Natural killer cell (primary cell): ENCODE data around the gene DNAH2. TPM values are rescaled to one million over a fixed set of nuclear protein-coding genes. Genes with fewer than 3 reads are reported as not detected.

Experiments used
- ATAC-seq, 3 donors: fragments of 150-1000 bp in 2 of 3; fragments of 200-7000 bp in 1 of 3; cut with Tn5 transposase; 1 replicate in 1 of 3; 2 replicates in 2 of 3; pipeline ENCODE4 v1.10.0; 2021; ENCODE audit warnings: mild to moderate bottlenecking in 2 of 3, moderate library complexity in 2 of 3
- DNase-seq, 2 donors: peaks; one replicate each; pipeline versions ENCODE4 v3.0.0 to v3.0.0-alpha.2; 2013 to 2021; ENCODE audit warnings: mixed read lengths in 1 of 2
- H3K27ac ChIP-seq: one replicate; pipeline ENCODE4 v1.5.1; 2013; ENCODE audit warnings: mild to moderate bottlenecking, low read length
- H3K27me3 ChIP-seq: one replicate; pipeline ENCODE4 v1.6.1; 2013; ENCODE audit warnings: low read length; ENCODE audit not compliant: control insufficient read depth, insufficient read depth
- H3K36me3 ChIP-seq: one replicate; pipeline ENCODE4 v1.6.1; 2013; ENCODE audit warnings: low read length; ENCODE audit not compliant: control insufficient read depth, insufficient read depth
- H3K4me1 ChIP-seq: one replicate; pipeline ENCODE4 v1.6.1; 2013; ENCODE audit warnings: low read length; ENCODE audit not compliant: control insufficient read depth, insufficient read depth
- H3K4me3 ChIP-seq: one replicate; pipeline ENCODE4 v1.5.1; 2013; ENCODE audit warnings: low read length
- H3K9me3 ChIP-seq: one replicate; pipeline ENCODE4 v1.6.1; 2013; ENCODE audit warnings: low read length; ENCODE audit not compliant: control insufficient read depth, insufficient read depth
- H3K27ac Mint-ChIP-seq, 2 donors: one replicate each; pipeline ENCODE4 v1.8.0; 2022; ENCODE audit warnings: mild to moderate bottlenecking in 2 of 2, mixed read lengths in 2 of 2, moderate library complexity in 1 of 2
- H3K27me3 Mint-ChIP-seq, 2 donors: one replicate each; pipeline ENCODE4 v1.8.0; 2022; ENCODE audit warnings: low read depth in 2 of 2, mixed read lengths in 2 of 2
- H3K36me3 Mint-ChIP-seq: one replicate; pipeline ENCODE4 v1.8.0; 2022; ENCODE audit warnings: mixed read lengths
- H3K4me1 Mint-ChIP-seq, 2 donors: one replicate each; pipeline ENCODE4 v1.8.0; 2022; ENCODE audit warnings: mixed read lengths in 2 of 2
- H3K4me3 Mint-ChIP-seq: one replicate; pipeline ENCODE4 v1.8.0; 2022; ENCODE audit warnings: mild to moderate bottlenecking, moderate library complexity, mixed read lengths
- H3K9me3 Mint-ChIP-seq, 2 donors: one replicate each; pipeline ENCODE4 v1.8.0; 2022; ENCODE audit warnings: mixed read lengths in 2 of 2
- WGBS: methylation state at CpG from one replicate; pipeline ENCODE4 v1.1.7; 2013; ENCODE audit warnings: missing lambda C conversion rate; ENCODE audit not compliant: insufficient coverage; 5-methylcytosine and 5-hydroxymethylcytosine counted together
- intact Hi-C: fragments of 100-400 bp; cut with micrococcal nuclease; formaldehyde crosslinking; loops from one replicate; pipeline ENCODE4 v1.14.2; 2022
- total RNA-seq, 4 donors: library from RNA; stranded (reverse); fragments of 120-200 nt in 1 of 4; gene quantifications; one replicate each; pipeline versions ENCODE4 v1.2.3 to v1.2.4, GENCODE V29; 2013 to 2022
- TF ChIP-seq, protein P1 (sequence below): fragments of 200-600 bp; IDR thresholded peaks from one replicate; pipeline ENCODE4 v1.8.0; 2022; ENCODE audit warnings: antibody characterized with exemption

The DNAH2 gene
- total RNA-seq, 3 donors from 2014 or later (not counting 1 experiment from before 2014, with no cell fraction given) = 0.05 to 0.07 TPM; not detected in 1

GRCh38 chr17:7842380-7843256, 125.1 kb downstream of the DNAH2 start:
- Mint-ChIP-seq H3K36me3 (no peaks in the 10 kb centered on the region), H3K4me1 (peaks cover 51 to 86% of the 10 kb centered on the region in 2 donors), H3K9me3 (no peaks in the 10 kb centered on the region), H3K4me3 (peak overlapping the region; percentile 100), H3K27ac (peak overlapping the region; percentile 100), H3K27me3 (peaks cover 0 to 2% of the 10 kb centered on the region in 2 donors)
- under 1% methylated on average over 47 of the region's 47 CpGs for WGBS
- Histone ChIP-seq H3K9me3 (no peaks in the 10 kb centered on the region), H3K4me1 (peaks cover 61% of the 10 kb centered on the region), H3K4me3 (peak overlapping the region; percentile 92), H3K27ac (peak overlapping the region; percentile 100), H3K36me3 (peaks cover 2% of the 10 kb centered on the region), H3K27me3 (no peaks in the 10 kb centered on the region)
- peak; percentile 44 to 70 (median 55) for ATAC-seq
- DNase-seq = peak; percentile 95 to 98
- intact Hi-C loops = loop anchor here (1.0 to 10.0 kb wide), 9 partner anchors 8 to 535 kb away; partner anchors contain the start of genes CNTROB, CTC1, EIF5A and KDM6B
- TF ChIP-seq, protein P1, sequence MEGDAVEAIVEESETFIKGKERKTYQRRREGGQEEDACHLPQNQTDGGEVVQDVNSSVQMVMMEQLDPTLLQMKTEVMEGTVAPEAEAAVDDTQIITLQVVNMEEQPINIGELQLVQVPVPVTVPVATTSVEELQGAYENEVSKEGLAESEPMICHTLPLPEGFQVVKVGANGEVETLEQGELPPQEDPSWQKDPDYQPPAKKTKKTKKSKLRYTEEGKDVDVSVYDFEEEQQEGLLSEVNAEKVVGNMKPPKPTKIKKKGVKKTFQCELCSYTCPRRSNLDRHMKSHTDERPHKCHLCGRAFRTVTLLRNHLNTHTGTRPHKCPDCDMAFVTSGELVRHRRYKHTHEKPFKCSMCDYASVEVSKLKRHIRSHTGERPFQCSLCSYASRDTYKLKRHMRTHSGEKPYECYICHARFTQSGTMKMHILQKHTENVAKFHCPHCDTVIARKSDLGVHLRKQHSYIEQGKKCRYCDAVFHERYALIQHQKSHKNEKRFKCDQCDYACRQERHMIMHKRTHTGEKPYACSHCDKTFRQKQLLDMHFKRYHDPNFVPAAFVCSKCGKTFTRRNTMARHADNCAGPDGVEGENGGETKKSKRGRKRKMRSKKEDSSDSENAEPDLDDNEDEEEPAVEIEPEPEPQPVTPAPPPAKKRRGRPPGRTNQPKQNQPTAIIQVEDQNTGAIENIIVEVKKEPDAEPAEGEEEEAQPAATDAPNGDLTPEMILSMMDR = no peak

GRCh38 chr17:7843257-7843535, 125.7 kb downstream of the DNAH2 start:
- peak overlapping the region; percentile 92 for H3K4me3 ChIP-seq
- Mint-ChIP-seq H3K4me1 (peaks cover 49 to 82% of the 10 kb centered on the region in 2 donors), H3K27ac (peak overlapping the region; percentile 100), H3K27me3 (peaks cover 0 to 2% of the 10 kb centered on the region in 2 donors), H3K36me3 (no peaks in the 10 kb centered on the region), H3K9me3 (no peaks in the 10 kb centered on the region), H3K4me3 (peak overlapping the region; percentile 100)
- TF ChIP-seq, protein P1 = no peak
- intact Hi-C loops = loop anchor here (2.0 to 10.0 kb wide), 7 partner anchors 44 to 536 kb away; partner anchors contain the start of genes CNTROB, CTC1, EIF5A and PFAS
- H3K36me3 ChIP-seq = peaks cover 6% of the 10 kb centered on the region
- WGBS = 0% methylated on average over 17 of the region's 17 CpGs
- H3K27ac ChIP-seq = peak overlapping the region; percentile 100
- ATAC-seq (no peak), DNase-seq (no peak)
- H3K9me3 ChIP-seq = no peaks in the 10 kb centered on the region
- H3K4me1 ChIP-seq = peaks cover 58% of the 10 kb centered on the region
- H3K27me3 ChIP-seq = no peaks in the 10 kb centered on the region

- intact Hi-C loops = loop anchor here (2.0 to 10.0 kb wide), 7 partner anchors 43 to 536 kb away; partner anchors contain the start of genes CNTROB, CTC1, EIF5A and PFAS
- Mint-ChIP-seq H3K4me3 (peak overlapping the region; percentile 100), H3K27ac (peak overlapping the region; percentile 100), H3K9me3 (no peaks in the 10 kb centered on the region), H3K27me3 (peaks cover 0 to 2% of the 10 kb centered on the region in 2 donors), H3K36me3 (no peaks in the 10 kb centered on the region), H3K4me1 (peaks cover 44 to 77% of the 10 kb centered on the region in 2 donors)
- WGBS = 0% methylated on average over 55 of the region's 61 CpGs
- Histone ChIP-seq H3K9me3 (no peaks in the 10 kb centered on the region), H3K27ac (peak overlapping the region; percentile 100), H3K36me3 (peaks cover 7% of the 10 kb centered on the region), H3K27me3 (no peaks in the 10 kb centered on the region), H3K4me1 (peaks cover 54% of the 10 kb centered on the region), H3K4me3 (peak overlapping the region; percentile 96)
- TF ChIP-seq, protein P1 = no peak
- ATAC-seq (peak; percentile 27 to 60 (median 37)), DNase-seq (peak; percentile 94 to 98)
Observed at GRCh38 chr17:7843536-7844291, 126.2 kb downstream of the DNAH2 start.
